HepG2 (cell line): Measurements from ENCODE around the gene NEURL1B. TPM values are rescaled to one million over a fixed set of nuclear protein-coding genes. Genes with fewer than 3 reads are reported as not detected.
A peak's percentile ranks its signal among the peaks of the same experiment; 100 is the strongest.

Experiments
- ADNP ChIP-seq: sonication (generic); formaldehyde crosslinking; IDR thresholded peaks from 2 replicates; pipeline ENCODE4 v1.4.0; 2020; ENCODE audit warnings: missing genetic modification reagents
- ATM ChIP-seq: fragments of 450-650 bp; IDR thresholded peaks from 2 replicates; pipeline ENCODE4 v1.7.1; 2017; ENCODE audit warnings: mild to moderate bottlenecking, borderline replicate concordance
- BRD4 ChIP-seq: sonication (generic); formaldehyde crosslinking; IDR thresholded peaks from 2 replicates; pipeline ENCODE4 v1.4.0; 2020; ENCODE audit warnings: missing genetic modification reagents
- DR1 ChIP-seq: sonication (generic); formaldehyde crosslinking; IDR thresholded peaks from 2 replicates; pipeline ENCODE4 v1.8.0; 2021; ENCODE audit warnings: mild to moderate bottlenecking, missing genetic modification reagents, inconsistent platforms
- ELF3 ChIP-seq: IDR thresholded peaks from 2 replicates; pipeline ENCODE4 v1.6.1; 2016; ENCODE audit warnings: missing genetic modification reagents, missing compliant biosample characterization
- HINFP ChIP-seq: sonication (generic); formaldehyde crosslinking; IDR thresholded peaks from 2 replicates; pipeline ENCODE4 v1.4.0; 2020; ENCODE audit warnings: low read depth, mild to moderate bottlenecking, missing genetic modification reagents
- IKZF4 ChIP-seq: sonication (generic); formaldehyde crosslinking; IDR thresholded peaks from 2 replicates; pipeline ENCODE4 v1.5.1; 2020; ENCODE audit warnings: borderline replicate concordance, mild to moderate bottlenecking, low read depth, missing genetic modification reagents; ENCODE audit errors: not compliant biosample characterization
- KAT2B ChIP-seq: fragments of 150-350 bp; IDR thresholded peaks from 2 replicates; pipeline ENCODE4 v1.6.1; 2014; ENCODE audit warnings: low read depth, low read length, borderline replicate concordance
- KDM2A ChIP-seq: sonication (generic); formaldehyde crosslinking; IDR thresholded peaks from 2 replicates; pipeline ENCODE4 v1.4.0; 2020; ENCODE audit warnings: low read depth, missing genetic modification reagents, borderline replicate concordance
- MXD4 ChIP-seq: IDR thresholded peaks from 2 replicates; pipeline ENCODE4 v1.6.1; 2016; ENCODE audit warnings: mild to moderate bottlenecking, missing biosample characterization, missing genetic modification reagents
- MYNN ChIP-seq: sonication (generic); formaldehyde crosslinking; IDR thresholded peaks from 2 replicates; pipeline ENCODE4 v1.4.0; 2020; ENCODE audit warnings: mild to moderate bottlenecking, low read depth, missing genetic modification reagents
- RBAK ChIP-seq: sonication (generic); formaldehyde crosslinking; IDR thresholded peaks from 2 replicates; pipeline ENCODE4 v1.5.1; 2020; ENCODE audit warnings: mild to moderate bottlenecking, missing genetic modification reagents
- RCOR2 ChIP-seq: IDR thresholded peaks from 2 replicates; pipeline ENCODE4 v1.6.1; 2016; ENCODE audit warnings: missing biosample characterization, missing genetic modification reagents
- RFXANK ChIP-seq: IDR thresholded peaks from 2 replicates; pipeline ENCODE4 v1.6.1; 2016
- SP5 ChIP-seq: IDR thresholded peaks from 2 replicates; pipeline ENCODE4 v1.6.1; 2016; ENCODE audit warnings: low read depth, borderline replicate concordance
- THAP7 ChIP-seq: sonication (generic); formaldehyde crosslinking; IDR thresholded peaks from 2 replicates; pipeline ENCODE4 v1.8.1; 2023; ENCODE audit warnings: mild to moderate bottlenecking, missing genetic modification reagents
- TRIM22 ChIP-seq: fragments of 450-650 bp; IDR thresholded peaks from 2 replicates; pipeline ENCODE4 v1.6.1; 2017
- ZBTB20 ChIP-seq: sonication (generic); formaldehyde crosslinking; IDR thresholded peaks from 2 replicates; pipeline ENCODE4 v1.8.1; 2023; ENCODE audit warnings: missing genetic modification reagents, low read depth, mild to moderate bottlenecking, borderline replicate concordance
- ZNF138 ChIP-seq: sonication (generic); formaldehyde crosslinking; IDR thresholded peaks from 2 replicates; pipeline ENCODE4 v1.5.0; 2020; ENCODE audit warnings: mild to moderate bottlenecking, low read depth, missing genetic modification reagents
- ZNF281 ChIP-seq: sonication (generic); formaldehyde crosslinking; IDR thresholded peaks from 2 replicates; pipeline ENCODE4 v1.4.0; 2020; ENCODE audit warnings: missing genetic modification reagents, borderline replicate concordance
- ZNF556 ChIP-seq: sonication (generic); formaldehyde crosslinking; IDR thresholded peaks from 2 replicates; pipeline ENCODE4 v1.4.0; 2020; ENCODE audit warnings: mild to moderate bottlenecking, missing genetic modification reagents, borderline replicate concordance
- ZNF747 ChIP-seq: sonication (generic); formaldehyde crosslinking; IDR thresholded peaks from 2 replicates; pipeline ENCODE4 v1.8.1; 2023; ENCODE audit warnings: missing genetic modification reagents, mild to moderate bottlenecking, borderline replicate concordance
- polyA plus RNA-seq, 8 experiments: library from polyadenylated mRNA; depleted of rRNA in 3 of 8; stranded (reverse) in 7 of 8; unstranded in 1 of 8; fragments of >200 nt; fragmentation: Illumina TruSeq in 4 of 8; extraction: Trizol in 4 of 8; gene quantifications; 2 replicates each; pipeline versions ENCODE4 v1.2.1 to v1.2.3, GENCODE V29; 2011 to 2016; ENCODE audit warnings: low read depth in 4 of 8, missing spikeins in 1 of 8, mixed read lengths in 1 of 8; ENCODE audit not compliant: insufficient read depth in 1 of 8
- total RNA-seq, 5 experiments: library from RNA; depleted of rRNA; stranded (reverse); fragments of >200 nt; fragmentation: Illumina TruSeq; extraction: Trizol; gene quantifications; 2 replicates each; pipeline ENCODE4 v1.2.3, GENCODE V29; 2016; ENCODE audit warnings: low read depth in 1 of 5

Gene NEURL1B
- total and polyA plus RNA-seq, 2 of the 13 experiments (the other 11 are each of a cell fraction or from before 2014, with no cell fraction given): 0.09 to 0.13 TPM

DNA sequence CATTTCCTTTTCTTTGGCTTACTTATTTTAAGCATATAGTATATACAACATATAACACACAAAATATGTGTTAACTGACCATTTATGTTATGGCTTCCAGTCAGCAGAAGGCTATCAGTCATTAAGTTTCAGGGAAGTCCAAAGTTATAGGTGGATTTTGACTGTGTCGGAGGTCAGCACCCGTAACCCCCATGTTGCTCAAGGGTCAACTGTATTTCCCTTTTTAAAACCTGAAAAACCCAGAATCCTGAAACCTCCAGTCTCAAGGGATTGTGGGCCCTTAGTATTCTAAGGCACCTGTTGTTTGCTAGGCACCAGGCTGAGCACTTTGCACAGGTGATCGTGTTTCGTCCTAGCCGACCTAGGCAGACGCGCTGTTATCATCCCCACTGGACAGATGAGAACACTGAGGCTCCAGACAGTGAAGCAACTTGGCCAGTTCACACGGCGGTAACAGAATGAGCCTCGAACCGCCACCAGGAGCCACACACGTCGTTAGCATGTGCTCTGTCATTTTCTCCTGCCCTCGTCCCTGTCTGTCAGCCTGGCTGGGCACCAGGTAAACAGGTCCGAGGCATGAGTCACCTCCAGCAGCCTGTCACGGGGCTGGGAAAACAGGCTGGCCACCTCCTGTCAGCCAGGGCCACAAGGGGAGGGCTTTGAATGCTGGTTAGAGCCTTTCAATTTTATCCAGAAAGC, 90.1 kb downstream of the NEURL1B start (continued):
- peak; percentile 96 for TF ChIP-seq ELF3 (CRISPR knock-in tag)
- no peak for TF ChIP-seq ATM
- no peak for TF ChIP-seq ZNF281
- TF ChIP-seq MYNN (CRISPR knock-in tag): no peak
- TF ChIP-seq KDM2A (CRISPR knock-in tag): peak; percentile 77
- no peak; the same call in 1 of the 2 replicates for TF ChIP-seq HINFP (CRISPR knock-in tag)
- 0 out of 2 replicates have a peak, but pooled peaks have one; percentile 19 for TF ChIP-seq SP5 (CRISPR knock-in tag)
- TF ChIP-seq IKZF4 (CRISPR knock-in tag): no peak
- no peak for TF ChIP-seq BRD4 (CRISPR knock-in tag)
- TF ChIP-seq TRIM22: no peak
- peak; percentile 53; the same call in 1 of the 2 replicates for TF ChIP-seq ZNF556 (CRISPR knock-in tag)
- no peak for TF ChIP-seq DR1
- TF ChIP-seq RBAK: no peak
- TF ChIP-seq MXD4 (CRISPR knock-in tag): peak; percentile 72; the same call in 1 of the 2 replicates
- no peak for TF ChIP-seq KAT2B
- TF ChIP-seq RCOR2: peak; percentile 79
- TF ChIP-seq ZNF747 (CRISPR knock-in tag): 0 out of 2 replicates have a peak, but pooled peaks have one; percentile 71
- TF ChIP-seq ZBTB20 (CRISPR knock-in tag): peak; percentile 95; the same call in 1 of the 2 replicates
- no peak; the same call in 1 of the 2 replicates for TF ChIP-seq ZNF138 (CRISPR knock-in tag)
- TF ChIP-seq RFXANK: 0 out of 2 replicates have a peak, but pooled peaks have one; percentile 40
- TF ChIP-seq THAP7 (CRISPR knock-in tag): peak; percentile 66; the same call in 1 of the 2 replicates
- TF ChIP-seq ADNP (CRISPR knock-in tag): peak; percentile 93
